ENCODE results near the gene WNT8A.

The WNT8A gene

GRCh38 chr5:138115254-138115653 is 31.4 kb downstream of the WNT8A start:
- Histone ChIP-seq H3K4me1 (ENCODE audit: control insufficient read depth in 1 of 2, insufficient read depth in 1 of 2, low read depth in 1 of 2, low read length in 1 of 2) (peaks cover 17 to 28% of the 10 kb centered on the region in 2 experiments), H3K36me3 (no peaks in the 10 kb centered on the region), H3K4me3 (ENCODE audit: low read depth in 1 of 2, low read length in 1 of 2) (no peak overlapping the region), H3K27me3 (peaks cover 5% of the 10 kb centered on the region), H3K27ac (no peak overlapping the region), H3K9me3 (no peaks in the 10 kb centered on the region)
- TF ChIP-seq, protein P1, sequence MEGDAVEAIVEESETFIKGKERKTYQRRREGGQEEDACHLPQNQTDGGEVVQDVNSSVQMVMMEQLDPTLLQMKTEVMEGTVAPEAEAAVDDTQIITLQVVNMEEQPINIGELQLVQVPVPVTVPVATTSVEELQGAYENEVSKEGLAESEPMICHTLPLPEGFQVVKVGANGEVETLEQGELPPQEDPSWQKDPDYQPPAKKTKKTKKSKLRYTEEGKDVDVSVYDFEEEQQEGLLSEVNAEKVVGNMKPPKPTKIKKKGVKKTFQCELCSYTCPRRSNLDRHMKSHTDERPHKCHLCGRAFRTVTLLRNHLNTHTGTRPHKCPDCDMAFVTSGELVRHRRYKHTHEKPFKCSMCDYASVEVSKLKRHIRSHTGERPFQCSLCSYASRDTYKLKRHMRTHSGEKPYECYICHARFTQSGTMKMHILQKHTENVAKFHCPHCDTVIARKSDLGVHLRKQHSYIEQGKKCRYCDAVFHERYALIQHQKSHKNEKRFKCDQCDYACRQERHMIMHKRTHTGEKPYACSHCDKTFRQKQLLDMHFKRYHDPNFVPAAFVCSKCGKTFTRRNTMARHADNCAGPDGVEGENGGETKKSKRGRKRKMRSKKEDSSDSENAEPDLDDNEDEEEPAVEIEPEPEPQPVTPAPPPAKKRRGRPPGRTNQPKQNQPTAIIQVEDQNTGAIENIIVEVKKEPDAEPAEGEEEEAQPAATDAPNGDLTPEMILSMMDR (IDR thresholded peaks at IDR 0.05), result no peak

- no peaks in the 10 kb centered on the region for H3K9me3 ChIP-seq
- no peak overlapping the region for H3K27ac ChIP-seq
- TF ChIP-seq, protein P1 (IDR thresholded peaks at IDR 0.05), result no peak
- no peak overlapping the region for H3K4me3 ChIP-seq (ENCODE audit: low read depth in 1 of 2, low read length in 1 of 2)
- H3K4me1 ChIP-seq (ENCODE audit: control insufficient read depth in 1 of 2, insufficient read depth in 1 of 2, low read depth in 1 of 2, low read length in 1 of 2), result no peaks in the 10 kb centered on the region
- H3K36me3 ChIP-seq, result no peaks in the 10 kb centered on the region
- peaks cover 50% of the 10 kb centered on the region for H3K27me3 ChIP-seq
Measured at GRCh38 chr5:138128334-138128733, 44.5 kb downstream of the WNT8A start.

- peaks cover 60% of the 10 kb centered on the region for H3K27me3 ChIP-seq
- no peaks in the 10 kb centered on the region for H3K36me3 ChIP-seq
- no peak overlapping the region for H3K27ac ChIP-seq
- TF ChIP-seq, protein P1 (IDR thresholded peaks at IDR 0.05), result no peak
- no peaks in the 10 kb centered on the region for H3K9me3 ChIP-seq
- H3K4me3 ChIP-seq (ENCODE audit: low read depth in 1 of 2, low read length in 1 of 2), result no peak overlapping the region
- no peaks in the 10 kb centered on the region for H3K4me1 ChIP-seq (ENCODE audit: control insufficient read depth in 1 of 2, insufficient read depth in 1 of 2, low read depth in 1 of 2, low read length in 1 of 2)
Measured at GRCh38 chr5:138129347-138129746, 45.5 kb downstream of the WNT8A start.

DNA sequence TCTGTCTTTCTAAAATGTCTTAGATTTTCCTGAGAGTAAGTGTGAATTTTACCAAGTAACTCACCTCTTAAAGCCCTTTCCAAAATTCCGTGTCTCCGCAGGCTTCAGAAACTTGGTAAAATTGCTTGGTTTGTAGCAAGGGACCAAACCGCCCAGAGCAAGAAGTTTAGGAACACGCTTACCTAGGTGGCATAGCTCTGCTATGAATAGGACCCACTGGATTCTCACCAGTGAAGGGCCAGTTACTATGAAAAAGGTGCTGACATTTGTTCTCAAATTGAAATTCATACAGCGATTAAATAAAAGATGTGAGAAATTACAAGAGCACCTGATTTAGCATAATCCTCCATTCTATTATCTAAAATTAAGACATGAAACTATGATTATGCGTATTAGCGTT is 48.7 kb downstream of the WNT8A start:
- Histone ChIP-seq H3K27me3 (peaks cover 67% of the 10 kb centered on the region), H3K27ac (no peak overlapping the region), H3K36me3 (no peaks in the 10 kb centered on the region), H3K9me3 (no peaks in the 10 kb centered on the region), H3K4me1 (ENCODE audit: control insufficient read depth in 1 of 2, insufficient read depth in 1 of 2, low read depth in 1 of 2, low read length in 1 of 2) (no peaks in the 10 kb centered on the region), H3K4me3 (ENCODE audit: low read depth in 1 of 2, low read length in 1 of 2) (peak overlapping the region in 1 of 2 experiments; percentile 1)
- TF ChIP-seq, protein P1 (IDR thresholded peaks at IDR 0.05), result no peak

DNA sequence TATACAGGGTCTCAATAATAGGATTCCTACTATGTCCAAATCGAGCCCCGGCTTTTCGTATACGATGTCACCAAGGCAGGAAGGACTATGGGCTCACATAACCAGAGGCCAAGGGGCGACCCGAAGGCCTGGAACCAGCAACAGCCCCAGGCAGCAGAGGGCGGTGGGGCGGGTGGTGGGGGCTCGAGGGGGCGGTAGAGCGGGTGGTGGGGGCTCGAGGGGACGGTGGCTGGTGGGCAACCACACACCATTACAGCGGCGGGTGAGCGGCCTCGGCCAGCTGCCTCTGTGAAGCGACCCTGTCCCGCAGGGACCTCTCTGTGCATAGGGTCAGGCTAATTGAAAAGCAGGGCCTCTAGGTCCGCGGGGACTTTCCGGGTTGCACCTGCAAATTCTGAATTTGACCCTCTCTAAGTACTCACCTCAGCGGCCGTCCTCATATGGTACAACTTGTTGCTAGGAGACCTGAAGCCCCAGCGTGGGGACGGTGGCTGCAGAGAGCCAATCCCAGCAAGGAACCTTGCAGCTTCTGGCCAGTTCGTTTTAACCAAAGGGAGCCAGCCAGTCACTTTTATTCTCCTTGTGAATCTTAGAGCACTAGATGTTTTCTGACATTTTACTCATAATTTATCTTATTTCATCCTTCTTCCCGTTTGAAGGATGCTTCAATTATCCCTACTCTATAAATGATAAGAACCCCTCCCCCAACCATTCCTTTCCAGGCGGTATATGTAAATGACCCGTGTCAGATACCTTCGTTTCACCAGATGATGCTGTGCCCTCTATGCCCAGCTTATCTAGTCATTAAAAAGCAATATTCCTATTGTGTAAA is 55.3 kb downstream of the WNT8A start, which contains the start of gene NME5:
Gene NME5, minus strand, starts transcription at position 480 of the 832 bp plus-strand sequence. CDS start 648 bp downstream, outside the sequence.
- Histone ChIP-seq H3K36me3 (no peaks in the 10 kb centered on the region), H3K27ac (no peak within 1 kb of the TSS), H3K9me3 (no peaks in the 10 kb centered on the region), H3K4me1 (ENCODE audit: control insufficient read depth in 1 of 2, insufficient read depth in 1 of 2, low read depth in 1 of 2, low read length in 1 of 2) (peaks cover 0 to 14% of the 10 kb centered on the region in 2 experiments), H3K27me3 (peaks cover 73% of the 10 kb centered on the region), H3K4me3 (ENCODE audit: low read depth in 1 of 2, low read length in 1 of 2) (no peak within 1 kb of the TSS)
- TF ChIP-seq, protein P1 (IDR thresholded peaks at IDR 0.05), result no peak

Measured in neutrophil (primary cell).